HUES48 (cell line): ENCODE data around the gene FSD2.
A peak's percentile ranks its signal among the peaks of the same experiment; 100 is the strongest.

ENCODE experiments used
- H3K27ac ChIP-seq: one replicate; pipeline ENCODE4 v1.7.0; 2013; ENCODE audit warnings: low read depth, low read length, inconsistent platforms
- H3K27me3 ChIP-seq: 2 replicates; pipeline ENCODE4 v1.6.1; 2013; ENCODE audit warnings: mild to moderate bottlenecking, low read length; ENCODE audit not compliant: control insufficient read depth, insufficient read depth
- H3K36me3 ChIP-seq: 2 replicates; pipeline ENCODE4 v1.6.1; 2013; ENCODE audit warnings: low read length; ENCODE audit not compliant: control insufficient read depth, insufficient read depth
- H3K4me1 ChIP-seq: 2 replicates; pipeline ENCODE4 v1.6.1; 2013; ENCODE audit warnings: mild to moderate bottlenecking, low read length; ENCODE audit not compliant: control insufficient read depth, insufficient read depth
- H3K4me3 ChIP-seq: 2 replicates; pipeline ENCODE4 v1.5.1; 2013; ENCODE audit warnings: mild to moderate bottlenecking, low read depth, low read length
- H3K9ac ChIP-seq: 2 replicates; pipeline ENCODE4 v1.6.1; 2013; ENCODE audit warnings: mild to moderate bottlenecking, low read depth, low read length, moderate library complexity
- H3K9me3 ChIP-seq: 2 replicates; pipeline ENCODE4 v1.6.1; 2013; ENCODE audit warnings: low read length; ENCODE audit not compliant: control insufficient read depth, insufficient read depth

The FSD2 gene

DNA sequence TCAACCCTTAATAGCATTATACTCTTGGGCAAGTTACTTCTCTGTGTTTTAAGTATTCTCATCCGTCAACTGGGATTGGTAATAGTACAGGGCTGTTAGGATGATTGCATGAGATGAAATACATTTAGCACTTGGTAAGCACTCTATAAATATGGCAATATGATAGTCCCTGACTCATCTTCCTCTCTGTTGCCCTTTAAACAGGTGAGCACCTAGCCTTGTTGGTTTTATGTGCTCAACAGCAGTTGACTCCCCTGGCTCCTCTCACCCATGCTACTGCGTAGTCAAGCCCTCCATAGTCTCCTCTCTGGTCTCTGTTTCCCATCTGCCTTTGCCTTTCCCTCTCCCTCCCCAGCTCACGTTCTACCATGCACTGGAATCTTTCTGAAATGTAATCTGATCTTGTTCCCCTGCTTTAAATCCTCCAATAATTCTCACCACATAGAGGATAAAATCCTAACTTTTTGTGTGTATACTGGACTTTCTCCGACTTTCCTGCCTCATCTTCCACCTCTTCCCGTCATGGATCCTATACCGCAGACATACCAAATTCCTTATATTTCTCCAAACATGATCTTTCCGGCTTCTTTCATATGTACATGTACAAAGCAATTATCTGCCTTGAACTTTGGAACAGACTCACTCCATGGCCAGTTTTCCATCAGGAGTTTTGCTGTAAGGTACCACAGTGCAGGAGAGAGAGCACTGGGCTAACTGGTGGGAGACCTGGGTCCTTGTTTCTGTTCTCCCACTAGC lies 42.3 kb downstream of the FSD2 start:
- Histone ChIP-seq H3K4me1 (no peaks in the 10 kb centered on the region), H3K9me3 (no peaks in the 10 kb centered on the region), H3K36me3 (peaks cover 15% of the 10 kb centered on the region), H3K4me3 (no peak overlapping the region), H3K9ac (no peak overlapping the region), H3K27me3 (no peaks in the 10 kb centered on the region), H3K27ac (no peak overlapping the region)

DNA sequence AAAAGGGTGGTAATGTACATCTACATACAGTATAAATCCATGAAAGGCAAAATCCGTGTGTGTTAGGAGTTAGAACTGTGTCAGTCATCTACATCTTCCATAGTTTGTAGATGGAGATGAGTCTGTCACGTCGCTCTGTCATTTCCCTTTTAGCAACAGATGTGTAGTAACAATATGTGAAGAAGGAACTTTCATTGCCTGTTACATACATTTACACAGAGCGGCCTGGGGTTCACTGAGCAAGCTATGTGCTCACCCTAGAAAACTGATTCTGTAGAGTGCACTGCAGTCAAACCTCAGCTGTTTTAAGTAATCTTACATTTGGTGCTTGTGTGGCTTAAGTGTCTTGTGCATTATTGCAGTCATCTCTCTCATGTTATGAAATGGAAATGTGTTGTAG lies 54.6 kb downstream of the FSD2 start:
- H3K9me3 ChIP-seq, result no peaks in the 10 kb centered on the region
- peak overlapping the region; percentile 68 for H3K9ac ChIP-seq
- no peaks in the 10 kb centered on the region for H3K27me3 ChIP-seq
- H3K4me3 ChIP-seq, result peak overlapping the region; percentile 88
- H3K4me1 ChIP-seq, result peaks cover 8% of the 10 kb centered on the region
- no peak overlapping the region for H3K27ac ChIP-seq
- H3K36me3 ChIP-seq, result peaks cover 34% of the 10 kb centered on the region

DNA sequence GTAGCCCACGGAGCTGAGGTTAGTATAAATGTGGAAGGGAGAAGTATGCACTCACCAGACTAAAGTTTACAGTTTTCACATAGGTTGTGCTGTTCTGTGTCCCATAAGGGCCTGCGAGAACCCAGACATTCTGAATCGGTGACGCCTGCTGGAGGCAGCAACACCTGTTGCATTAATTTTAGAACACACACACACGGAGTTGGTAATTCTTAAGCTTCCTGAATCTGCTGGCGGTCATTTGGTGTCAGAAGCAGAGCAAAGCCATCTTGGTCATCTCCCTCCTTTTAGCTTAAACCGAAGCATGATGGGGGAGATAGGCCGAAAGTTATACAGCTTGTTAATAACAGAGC lies 55.1 kb downstream of the FSD2 start:
- Histone ChIP-seq H3K9me3 (no peaks in the 10 kb centered on the region), H3K27ac (peak overlapping the region; percentile 81), H3K4me1 (peaks cover 8% of the 10 kb centered on the region), H3K9ac (peak overlapping the region; percentile 68), H3K4me3 (peak overlapping the region; percentile 88), H3K27me3 (no peaks in the 10 kb centered on the region), H3K36me3 (peaks cover 29% of the 10 kb centered on the region)

DNA sequence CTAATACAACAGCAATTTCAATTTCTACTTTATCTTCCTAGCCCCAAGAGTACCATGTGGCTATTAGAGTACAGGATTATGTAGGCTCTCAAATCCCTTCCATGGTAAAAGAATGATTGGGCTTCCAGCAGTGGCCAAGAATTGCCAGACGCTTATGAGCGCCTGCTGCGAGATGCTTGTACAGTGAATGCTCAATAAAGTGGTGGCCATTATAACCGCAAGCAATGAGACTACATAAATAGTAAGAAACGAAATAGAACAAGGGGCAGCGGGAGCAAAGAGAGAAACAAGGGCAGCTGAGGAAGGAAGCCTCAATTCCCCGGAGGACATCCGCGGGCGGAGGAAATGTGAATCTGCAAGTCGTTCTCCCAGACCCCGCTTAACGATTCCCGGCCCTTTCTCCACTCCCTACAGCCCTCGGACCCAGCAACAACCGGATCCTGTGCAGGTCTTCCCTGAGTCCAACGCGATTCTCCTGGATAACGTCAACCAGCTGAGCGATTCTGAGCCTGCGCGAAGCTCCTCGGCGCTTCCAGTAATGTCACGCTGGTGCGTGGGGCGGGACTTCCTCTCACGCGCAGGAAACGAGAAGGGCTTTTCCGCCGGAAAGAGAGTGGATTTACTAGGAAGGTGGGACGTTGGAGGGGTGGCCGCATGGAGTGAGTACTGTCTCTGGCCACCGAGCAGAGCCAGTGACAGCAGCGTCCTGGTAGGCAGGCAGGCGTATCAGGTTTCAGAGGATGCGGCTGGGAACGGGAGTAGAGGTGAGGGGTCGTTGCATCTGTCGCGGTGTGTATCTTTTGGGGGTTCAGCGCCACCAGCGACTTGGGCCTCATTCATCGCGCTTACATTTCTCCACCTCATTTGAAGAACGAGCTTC lies 55.7 kb downstream of the FSD2 start:
- Histone ChIP-seq H3K27me3 (no peaks in the 10 kb centered on the region), H3K4me3 (peak overlapping the region; percentile 88), H3K27ac (peak overlapping the region; percentile 81), H3K4me1 (peaks cover 8% of the 10 kb centered on the region), H3K9ac (peak overlapping the region; percentile 68), H3K9me3 (no peaks in the 10 kb centered on the region), H3K36me3 (peaks cover 23% of the 10 kb centered on the region)

DNA sequence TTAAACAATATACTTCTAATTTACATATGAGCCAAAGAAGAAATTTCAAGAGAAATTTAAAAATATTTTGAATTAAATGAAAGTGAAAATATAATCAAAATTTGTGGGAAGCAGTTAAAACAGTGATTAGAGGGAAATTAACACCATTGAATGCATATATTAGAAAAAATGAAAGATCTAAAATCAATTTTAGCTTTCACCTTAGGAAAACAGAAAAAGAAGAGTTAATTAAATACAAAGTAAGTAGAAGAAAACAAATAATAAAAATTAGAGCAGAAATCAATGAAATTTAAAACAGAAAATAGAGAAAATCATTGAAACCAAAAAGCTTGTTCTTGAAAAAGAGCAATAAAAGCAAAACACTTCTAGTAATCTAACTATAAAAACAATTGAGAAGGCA lies 57.6 kb downstream of the FSD2 start:
- no peak overlapping the region for H3K27ac ChIP-seq
- peaks cover 8% of the 10 kb centered on the region for H3K4me1 ChIP-seq
- no peaks in the 10 kb centered on the region for H3K27me3 ChIP-seq
- no peaks in the 10 kb centered on the region for H3K9me3 ChIP-seq
- H3K9ac ChIP-seq, result no peak overlapping the region
- H3K36me3 ChIP-seq, result peaks cover 9% of the 10 kb centered on the region
- H3K4me3 ChIP-seq, result no peak overlapping the region

DNA sequence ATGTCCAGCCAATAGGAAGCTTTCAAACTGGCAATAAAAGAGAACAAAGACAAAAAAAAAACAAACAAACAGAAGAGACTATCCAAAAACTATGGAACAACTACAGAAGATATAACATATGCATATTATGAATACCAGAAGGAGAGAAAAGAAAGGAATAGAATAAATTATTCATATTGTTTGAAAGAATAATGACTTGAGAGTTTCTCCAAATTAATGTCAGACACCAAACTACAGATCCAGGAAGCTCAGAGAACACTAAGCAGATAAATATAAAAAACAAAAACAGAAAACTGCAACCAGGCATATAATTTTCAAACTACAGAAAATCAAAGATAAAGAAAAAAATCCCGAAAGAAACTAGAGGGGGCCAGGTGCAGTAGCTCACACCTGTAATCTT lies 62.1 kb downstream of the FSD2 start:
- H3K36me3 ChIP-seq, result no peaks in the 10 kb centered on the region

DNA sequence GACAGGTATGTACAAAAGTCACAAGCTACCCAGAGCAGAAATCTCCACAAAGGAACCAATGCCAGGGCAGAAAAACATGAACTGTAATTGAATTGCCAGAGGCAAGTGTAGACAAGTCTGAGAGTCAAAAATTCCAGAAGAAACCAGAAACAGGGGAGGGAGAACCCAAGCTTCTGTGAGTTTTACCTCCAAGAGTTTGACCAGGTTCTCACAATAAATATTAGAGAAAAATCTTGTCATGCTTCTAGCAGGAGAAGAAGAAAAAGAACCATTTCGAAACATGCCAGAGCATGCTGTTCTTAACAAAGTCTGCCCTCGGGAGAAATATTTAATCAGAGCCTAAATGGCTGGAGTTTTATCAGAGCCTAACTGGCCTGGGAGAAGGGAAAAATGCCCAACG lies 63.7 kb downstream of the FSD2 start:
- Histone ChIP-seq H3K9ac (no peak overlapping the region), H3K4me3 (no peak overlapping the region), H3K27me3 (no peaks in the 10 kb centered on the region), H3K36me3 (no peaks in the 10 kb centered on the region), H3K4me1 (no peaks in the 10 kb centered on the region), H3K9me3 (no peaks in the 10 kb centered on the region), H3K27ac (no peak overlapping the region)

More for the DNA sequence above, 62.1 kb downstream of the FSD2 start:
- Histone ChIP-seq H3K4me1 (no peaks in the 10 kb centered on the region), H3K4me3 (no peak overlapping the region), H3K9me3 (no peaks in the 10 kb centered on the region), H3K27ac (no peak overlapping the region), H3K27me3 (no peaks in the 10 kb centered on the region), H3K9ac (no peak overlapping the region)

DNA sequence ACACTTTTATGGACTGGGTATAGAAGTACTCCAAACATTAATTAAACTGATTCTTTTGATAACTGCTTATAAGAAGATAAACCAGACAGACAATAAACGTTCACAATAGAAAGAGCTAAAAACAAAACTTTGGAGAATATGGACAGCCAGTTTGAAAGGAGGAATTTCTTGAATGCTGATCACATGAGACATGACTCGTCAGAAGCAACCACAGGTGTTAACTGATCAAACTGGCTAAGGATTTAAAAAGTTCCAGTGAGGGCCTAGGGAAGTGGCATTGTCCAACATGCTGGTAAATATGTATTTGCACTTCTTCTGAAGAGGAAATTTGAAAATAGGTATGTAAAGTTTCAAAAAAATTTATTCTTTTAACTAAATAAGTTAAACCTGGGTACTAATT lies 66.8 kb downstream of the FSD2 start:
- H3K4me1 ChIP-seq, result no peaks in the 10 kb centered on the region
- no peaks in the 10 kb centered on the region for H3K27me3 ChIP-seq
- no peaks in the 10 kb centered on the region for H3K36me3 ChIP-seq
- no peak overlapping the region for H3K27ac ChIP-seq
- H3K4me3 ChIP-seq, result no peak overlapping the region
- no peak overlapping the region for H3K9ac ChIP-seq
- H3K9me3 ChIP-seq, result no peaks in the 10 kb centered on the region

DNA sequence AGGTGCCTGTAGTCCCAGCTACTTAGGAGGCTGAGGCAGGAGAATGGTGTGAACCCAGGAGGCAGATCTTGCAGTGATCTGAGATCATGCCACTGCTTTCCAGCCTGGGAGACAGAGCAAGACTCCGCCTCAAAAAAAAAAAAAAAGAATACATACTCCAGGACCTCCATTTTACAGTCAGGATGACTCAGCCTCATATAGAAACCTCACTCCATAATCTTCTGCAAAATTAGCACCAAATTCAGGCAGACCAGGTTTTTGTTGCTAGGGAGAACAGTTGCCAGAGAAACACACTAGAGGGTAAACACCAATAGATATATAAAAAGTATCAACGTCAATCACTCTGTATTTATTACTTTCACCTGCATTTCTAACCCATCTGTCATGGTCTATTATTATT lies 67.9 kb downstream of the FSD2 start:
- no peaks in the 10 kb centered on the region for H3K36me3 ChIP-seq
- no peaks in the 10 kb centered on the region for H3K9me3 ChIP-seq
- no peak overlapping the region for H3K4me3 ChIP-seq
- H3K27ac ChIP-seq, result no peak overlapping the region
- H3K4me1 ChIP-seq, result no peaks in the 10 kb centered on the region
- no peaks in the 10 kb centered on the region for H3K27me3 ChIP-seq
- H3K9ac ChIP-seq, result no peak overlapping the region

DNA sequence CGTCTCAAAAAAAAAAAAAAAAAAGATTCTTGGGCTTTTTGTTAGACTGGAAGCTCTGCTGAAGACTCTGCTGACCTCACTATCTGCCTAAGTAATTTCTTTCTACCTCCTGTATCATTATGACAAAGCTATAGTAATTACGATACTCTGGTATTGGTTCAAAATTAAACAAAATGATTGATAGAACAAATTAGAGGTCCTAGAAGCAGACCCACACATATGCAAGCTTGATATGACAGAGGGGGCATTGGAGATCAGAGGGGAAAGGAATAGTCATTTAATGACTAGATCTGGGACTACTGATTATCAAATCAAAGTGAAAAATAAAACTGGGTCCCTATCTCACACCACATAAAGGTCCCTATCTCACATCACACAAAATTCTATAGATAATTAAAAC lies 74.3 kb downstream of the FSD2 start:
- Histone ChIP-seq H3K9me3 (no peaks in the 10 kb centered on the region), H3K9ac (no peak overlapping the region), H3K4me3 (no peak overlapping the region), H3K27ac (no peak overlapping the region), H3K27me3 (no peaks in the 10 kb centered on the region), H3K4me1 (no peaks in the 10 kb centered on the region), H3K36me3 (no peaks in the 10 kb centered on the region)

DNA sequence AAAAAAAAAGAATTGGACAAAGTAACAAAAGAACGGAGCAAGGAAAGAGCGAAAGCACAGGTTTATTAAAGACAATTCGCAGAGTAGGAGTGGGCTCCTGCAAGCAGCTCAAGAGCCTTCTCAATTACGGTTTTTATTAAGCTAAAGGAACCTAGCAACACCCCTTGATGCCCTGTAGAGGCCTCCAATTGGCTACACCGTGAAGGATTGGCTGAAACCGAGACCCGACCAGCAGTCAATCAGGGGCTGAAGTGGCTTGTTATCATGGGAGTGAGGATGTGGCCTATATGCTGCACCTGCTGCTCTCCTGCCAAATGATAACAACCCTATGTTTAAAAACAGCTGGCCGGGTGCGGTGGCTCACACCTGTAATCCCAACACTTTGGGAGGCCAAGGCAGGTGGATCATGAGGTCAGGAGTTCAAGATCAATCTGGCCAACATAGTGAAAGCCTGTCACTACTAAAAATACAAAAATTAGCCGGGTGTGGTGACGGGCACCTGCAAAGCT lies 75.8 kb downstream of the FSD2 start:
- Histone ChIP-seq H3K9ac (no peak overlapping the region), H3K4me3 (no peak overlapping the region), H3K9me3 (no peaks in the 10 kb centered on the region), H3K36me3 (no peaks in the 10 kb centered on the region), H3K27ac (no peak overlapping the region), H3K4me1 (no peaks in the 10 kb centered on the region), H3K27me3 (no peaks in the 10 kb centered on the region)
